ENCODE data around the gene TMX4. TPM values are rescaled to one million over a fixed set of nuclear protein-coding genes. Genes with fewer than 3 reads are reported as not detected.

The TMX4 gene
- total and polyA plus RNA-seq, 2 experiments from 2014 or later: 2.5 to 7.5 TPM

DNA sequence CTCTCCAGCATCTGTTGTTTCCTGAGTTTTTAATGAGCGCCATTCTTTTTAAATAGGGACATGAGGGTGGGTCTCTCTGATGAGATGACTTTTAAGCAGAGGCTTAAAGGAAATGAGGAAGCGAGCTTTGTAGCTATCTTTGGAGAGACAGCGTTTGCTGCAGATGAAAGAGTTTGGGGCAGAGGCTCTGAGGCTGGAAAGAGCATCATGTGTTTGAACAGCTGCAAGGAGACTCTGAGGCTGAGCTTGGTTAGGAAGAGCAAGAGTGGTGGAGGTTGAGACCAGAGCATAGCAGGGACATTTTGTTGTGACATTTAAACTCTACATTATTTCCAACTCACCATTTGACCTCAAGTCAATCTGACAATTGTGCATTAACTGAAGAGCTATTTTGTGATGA lies 38.3 kb upstream of the TMX4 start (continued):
- no peak for TF ChIP-seq EZH2 (IDR thresholded peaks at IDR 0.05; ENCODE audit: low read depth, unreplicated experiment)
- TF ChIP-seq POLR2AphosphoS5 (IDR thresholded peaks at IDR 0.05; ENCODE audit: low read depth): no peak
- no peak for TF ChIP-seq JUNB (IDR thresholded peaks at IDR 0.05; ENCODE audit: unreplicated experiment)
- no peak for TF ChIP-seq REST (IDR thresholded peaks at IDR 0.05; ENCODE audit: unreplicated experiment)
- no peak for TF ChIP-seq NANOG (IDR thresholded peaks at IDR 0.05; ENCODE audit: borderline replicate concordance)
- TF ChIP-seq STAT1 (IDR thresholded peaks at IDR 0.05; ENCODE audit: unreplicated experiment): no peak

DNA sequence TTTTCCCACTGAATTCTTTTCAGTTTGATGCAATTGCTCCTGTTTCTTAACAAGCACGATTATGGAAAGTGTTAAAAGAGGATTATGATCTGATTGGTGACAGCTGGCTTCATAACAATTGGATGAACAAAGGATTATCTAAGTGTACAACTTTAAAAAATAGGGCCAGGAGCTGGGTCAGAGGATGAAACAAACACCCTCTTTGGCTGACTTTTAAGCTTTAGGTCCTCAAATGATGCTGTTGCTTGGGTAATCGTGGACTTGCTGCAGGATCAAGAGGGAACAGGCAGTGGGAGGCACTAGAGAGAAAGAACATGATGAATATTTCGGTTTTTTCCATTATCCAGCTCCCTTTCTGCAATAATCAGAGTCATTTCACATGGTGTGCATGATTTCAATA lies 35.5 kb upstream of the TMX4 start:
- H3K4me1 Mint-ChIP-seq: no peaks in the 10 kb centered on the region
- H3K4me3 Mint-ChIP-seq: no peak overlapping the region
- H3K9me2 ChIP-seq (ENCODE audit: insufficient read depth): no peaks in the 10 kb centered on the region
- H3K27me3 Mint-ChIP-seq (ENCODE audit: insufficient read depth, low read depth, poor library complexity): no peaks in the 10 kb centered on the region
- H4K20me1 ChIP-seq (replicated peaks; ENCODE audit: insufficient read depth): no peaks in the 10 kb centered on the region
- H3K4me2 ChIP-seq: no peak overlapping the region
- H3K79me2 ChIP-seq (replicated peaks; ENCODE audit: insufficient read depth): no peaks in the 10 kb centered on the region
- H3K36me3 Mint-ChIP-seq (ENCODE audit: low read depth): no peaks in the 10 kb centered on the region
- no peak overlapping the region for H3K4me3 ChIP-seq
- no peaks in the 10 kb centered on the region; the same call in 2 of the 3 replicates for H3K9me3 Mint-ChIP-seq
- no peak for DNase-seq (ENCODE audit: low spot score)
- no peak overlapping the region for H2AFZ ChIP-seq
- no peaks in the 10 kb centered on the region for H3K36me3 ChIP-seq (ENCODE audit: insufficient read depth)
- no peaks in the 10 kb centered on the region for H3K4me1 ChIP-seq (ENCODE audit: insufficient read depth)
- ATAC-seq: no peak
- H3K27me3 ChIP-seq (ENCODE audit: insufficient read depth): no peaks in the 10 kb centered on the region
- no peak overlapping the region for H3K27ac ChIP-seq (ENCODE audit: low read depth)
- H3F3A ChIP-seq (replicated peaks; ENCODE audit: low read depth): no peaks in the 10 kb centered on the region
- no peak overlapping the region for H3K27ac Mint-ChIP-seq
- TF ChIP-seq, protein P1, sequence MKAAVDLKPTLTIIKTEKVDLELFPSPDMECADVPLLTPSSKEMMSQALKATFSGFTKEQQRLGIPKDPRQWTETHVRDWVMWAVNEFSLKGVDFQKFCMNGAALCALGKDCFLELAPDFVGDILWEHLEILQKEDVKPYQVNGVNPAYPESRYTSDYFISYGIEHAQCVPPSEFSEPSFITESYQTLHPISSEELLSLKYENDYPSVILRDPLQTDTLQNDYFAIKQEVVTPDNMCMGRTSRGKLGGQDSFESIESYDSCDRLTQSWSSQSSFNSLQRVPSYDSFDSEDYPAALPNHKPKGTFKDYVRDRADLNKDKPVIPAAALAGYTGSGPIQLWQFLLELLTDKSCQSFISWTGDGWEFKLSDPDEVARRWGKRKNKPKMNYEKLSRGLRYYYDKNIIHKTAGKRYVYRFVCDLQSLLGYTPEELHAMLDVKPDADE (IDR thresholded peaks at IDR 0.05): no peak
- TF ChIP-seq NANOG (IDR thresholded peaks at IDR 0.05; ENCODE audit: borderline replicate concordance) (no peak), JUNB (IDR thresholded peaks at IDR 0.05; ENCODE audit: unreplicated experiment) (no peak), STAT1 (IDR thresholded peaks at IDR 0.05; ENCODE audit: unreplicated experiment) (no peak), CREB1 (CRISPR knock-in tag; IDR thresholded peaks at IDR 0.05; ENCODE audit: low read depth) (no peak), EZH2 (IDR thresholded peaks at IDR 0.05; ENCODE audit: low read depth, unreplicated experiment) (no peak), REST (IDR thresholded peaks at IDR 0.05; ENCODE audit: unreplicated experiment) (no peak), CTCF (conservative IDR thresholded peaks at IDR 0.05; ENCODE audit: low read depth in 2 of 2) (no peak), ZNF331 (CRISPR knock-in tag; IDR thresholded peaks at IDR 0.05; ENCODE audit: low read depth) (no peak)

Measured in GM23338 (cell line).